GM21381 (cell line): ENCODE results near the gene SLC6A1.

Experiments
- ATAC-seq: cut with Tn5 transposase; IDR thresholded peaks from one replicate; pipeline ENCODE4 v1.9.1; 2021; ENCODE audit warnings: mild to moderate bottlenecking, moderate library complexity; ENCODE audit not compliant: unreplicated experiment

The SLC6A1 gene

DNA sequence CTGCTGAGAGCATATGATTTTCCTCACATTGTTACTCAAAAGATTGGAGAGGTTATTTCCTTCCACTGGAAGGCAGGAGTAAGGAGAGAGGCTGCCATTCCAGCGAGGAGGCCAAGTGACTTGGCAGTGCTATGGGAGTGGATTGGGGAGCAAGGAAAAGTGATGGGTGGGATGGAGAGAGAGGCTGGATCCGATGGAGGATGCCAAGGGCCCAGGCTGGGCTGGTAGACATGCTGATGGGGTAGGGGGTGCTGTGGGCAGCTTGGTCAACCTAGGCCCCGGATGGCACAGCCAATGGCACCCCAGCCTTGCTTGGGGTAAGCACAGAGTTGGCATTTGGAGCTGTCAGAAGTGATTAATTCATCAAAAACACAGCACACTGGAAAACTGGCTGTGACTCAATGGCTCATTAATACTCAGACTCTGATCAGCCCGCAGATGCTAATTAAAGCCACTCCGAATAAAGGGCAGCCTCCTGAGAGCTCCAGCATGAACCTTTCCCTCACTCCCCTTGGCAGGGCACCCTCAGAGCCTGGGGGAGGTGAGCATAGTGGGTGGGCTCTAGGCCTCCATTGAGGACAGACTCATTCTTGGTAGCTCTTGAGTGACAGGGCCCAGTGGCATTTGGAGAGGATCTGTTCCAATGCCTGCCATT lies 22.1 kb upstream of the SLC6A1 start:
- no peak for ATAC-seq

DNA sequence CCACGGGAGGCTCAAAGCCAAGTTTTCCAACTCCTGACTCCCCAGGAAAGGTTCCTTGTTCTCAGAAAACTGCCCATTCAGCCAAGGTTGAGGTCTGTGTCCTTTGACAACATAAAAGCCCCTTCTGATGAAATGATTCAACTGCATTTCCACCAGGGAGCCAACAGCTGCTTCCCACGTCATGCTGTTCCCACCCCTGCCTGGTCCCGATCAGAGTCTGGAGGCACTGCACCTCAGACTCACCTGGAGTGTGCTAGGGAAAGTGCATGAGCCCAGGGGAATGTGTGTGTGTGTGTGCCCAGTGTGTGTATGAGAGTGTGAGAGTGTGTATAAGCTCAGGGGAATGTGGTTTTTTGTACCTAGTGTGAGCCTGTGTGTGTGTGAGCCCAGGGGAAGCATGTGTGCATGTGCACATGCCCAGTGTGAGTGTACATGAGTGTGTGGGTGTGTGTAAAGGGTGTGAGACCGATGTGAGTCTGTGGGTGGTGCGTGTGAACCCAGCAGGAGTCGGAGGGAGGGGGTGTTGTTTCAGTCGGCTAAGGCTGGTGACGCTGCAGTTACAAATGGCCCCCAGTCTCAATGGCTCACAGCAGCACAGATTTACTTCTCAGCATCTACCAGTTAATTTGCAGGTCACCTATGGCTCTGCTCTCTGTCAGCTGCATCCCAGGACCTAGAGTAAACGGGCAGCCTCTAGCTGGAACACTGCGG lies 20.3 kb upstream of the SLC6A1 start:
- no peak for ATAC-seq

DNA sequence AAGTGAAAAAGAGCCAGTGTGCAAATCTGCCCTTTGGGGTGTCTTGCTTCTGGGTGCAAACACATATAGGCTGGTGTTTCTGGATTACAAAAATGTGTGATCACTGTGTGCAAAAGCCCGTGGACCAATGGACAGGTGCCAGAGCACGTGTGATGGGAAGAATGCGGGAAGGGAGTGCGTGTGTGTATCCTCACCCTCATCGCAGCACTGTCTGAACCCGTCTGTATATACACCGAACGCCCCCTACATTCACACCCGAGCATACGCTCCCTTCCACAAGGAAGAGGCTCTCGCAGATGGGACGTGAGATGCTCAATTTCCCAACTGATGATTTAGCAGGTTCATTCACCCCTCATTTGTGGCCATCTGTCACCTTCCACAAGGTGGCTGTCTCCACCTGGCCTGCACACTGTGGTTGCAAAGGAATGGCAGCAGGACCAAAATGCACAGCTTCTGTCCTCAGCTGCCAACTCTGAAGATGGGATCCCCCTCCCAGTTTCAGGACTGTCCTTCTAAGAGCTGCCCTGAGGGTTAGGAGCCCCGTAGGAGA lies 19.4 kb upstream of the SLC6A1 start:
- ATAC-seq: no peak

DNA sequence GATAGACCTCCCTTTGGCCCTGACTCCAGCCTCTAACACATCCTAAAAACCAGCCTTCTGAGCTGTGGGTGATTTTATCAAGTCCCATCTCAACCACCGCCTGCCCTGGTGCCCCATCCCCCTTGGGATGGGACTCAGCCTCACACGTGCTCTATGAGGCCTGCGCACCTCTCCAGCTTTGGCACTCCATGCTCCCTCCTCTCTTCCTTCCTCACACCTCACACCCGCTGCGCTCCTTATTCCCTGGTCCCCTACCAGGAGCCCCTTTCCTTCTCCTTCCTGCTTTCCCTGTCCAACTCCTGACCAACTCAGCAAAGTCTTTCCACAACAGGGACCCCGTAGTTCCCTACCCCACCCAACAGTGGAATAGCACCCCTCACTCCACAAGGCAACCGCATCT lies 18.4 kb upstream of the SLC6A1 start:
- no peak for ATAC-seq

DNA sequence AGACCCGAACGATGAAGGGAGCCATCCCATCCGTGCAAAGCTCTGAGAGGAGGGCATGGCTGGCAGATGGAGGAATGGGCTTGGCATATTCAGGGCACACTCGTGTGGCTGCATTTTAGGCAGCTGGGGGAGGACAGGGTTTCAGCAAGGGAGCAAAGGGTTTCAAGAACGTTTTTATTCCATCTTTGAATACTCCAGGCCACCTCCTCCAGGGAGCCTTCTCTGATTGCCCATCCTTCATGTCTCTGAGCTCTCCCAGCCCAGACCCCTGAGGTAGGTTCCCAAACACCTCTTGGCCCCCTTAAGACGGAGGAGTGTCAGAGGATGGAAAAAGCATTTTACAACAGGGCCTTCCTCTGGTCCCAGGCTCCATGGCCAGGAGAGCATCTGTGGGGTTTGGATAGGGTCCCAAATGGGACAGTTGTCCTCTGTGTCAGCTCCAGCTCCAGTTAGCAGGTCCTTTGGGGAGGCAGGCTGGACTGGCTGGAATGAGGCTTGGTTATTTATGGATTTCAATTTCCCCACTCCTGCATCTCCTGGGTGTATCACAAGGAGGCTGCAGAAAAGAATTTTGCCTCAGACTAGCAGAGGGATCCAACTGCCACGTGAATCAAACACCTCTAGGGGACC lies 17.7 kb upstream of the SLC6A1 start:
- no peak for ATAC-seq

DNA sequence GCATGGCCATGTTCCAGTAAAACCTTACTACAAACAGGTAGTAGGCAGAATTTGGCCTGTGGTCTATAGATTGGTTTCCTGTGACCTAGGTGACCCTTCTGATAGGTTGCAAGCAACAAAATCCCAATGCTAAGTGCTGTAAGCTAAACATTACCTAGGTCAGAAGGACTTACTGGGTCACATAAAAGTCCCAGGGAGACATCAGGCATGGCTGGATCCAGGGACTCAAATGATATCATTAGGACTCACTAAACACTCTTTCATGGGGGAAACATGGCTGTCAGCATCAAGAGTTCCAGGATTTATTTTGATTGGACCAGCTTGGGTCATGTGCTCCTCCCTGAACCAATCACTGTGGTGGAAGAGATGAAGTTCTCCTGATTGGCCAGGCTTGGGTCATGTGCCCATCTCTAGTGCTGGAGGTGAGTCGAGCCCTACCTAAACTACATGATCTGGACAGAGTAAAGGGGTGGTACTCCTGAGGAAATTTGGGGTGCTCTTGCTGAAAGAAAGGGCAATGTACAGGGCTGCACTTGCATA lies 16.8 kb upstream of the SLC6A1 start:
- ATAC-seq: no peak

DNA sequence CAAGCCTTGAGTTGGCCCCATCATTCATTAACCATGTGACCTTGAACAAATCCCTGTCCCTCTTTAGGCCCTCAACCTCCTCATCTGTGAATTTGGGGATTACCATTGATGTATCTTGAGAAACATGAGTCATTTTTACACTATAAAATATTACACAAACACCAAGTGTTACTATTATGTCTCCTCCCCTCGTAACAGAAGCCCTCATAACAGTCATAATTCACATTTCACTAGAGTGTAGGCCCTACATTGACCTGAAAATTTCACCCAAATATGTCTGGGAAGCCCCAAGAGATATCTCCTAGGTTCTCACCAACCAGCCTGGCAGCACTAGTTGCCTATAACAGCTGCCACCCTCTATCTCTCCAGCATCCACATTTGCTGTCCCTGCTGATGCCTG lies 15.8 kb upstream of the SLC6A1 start:
- no peak for ATAC-seq

DNA sequence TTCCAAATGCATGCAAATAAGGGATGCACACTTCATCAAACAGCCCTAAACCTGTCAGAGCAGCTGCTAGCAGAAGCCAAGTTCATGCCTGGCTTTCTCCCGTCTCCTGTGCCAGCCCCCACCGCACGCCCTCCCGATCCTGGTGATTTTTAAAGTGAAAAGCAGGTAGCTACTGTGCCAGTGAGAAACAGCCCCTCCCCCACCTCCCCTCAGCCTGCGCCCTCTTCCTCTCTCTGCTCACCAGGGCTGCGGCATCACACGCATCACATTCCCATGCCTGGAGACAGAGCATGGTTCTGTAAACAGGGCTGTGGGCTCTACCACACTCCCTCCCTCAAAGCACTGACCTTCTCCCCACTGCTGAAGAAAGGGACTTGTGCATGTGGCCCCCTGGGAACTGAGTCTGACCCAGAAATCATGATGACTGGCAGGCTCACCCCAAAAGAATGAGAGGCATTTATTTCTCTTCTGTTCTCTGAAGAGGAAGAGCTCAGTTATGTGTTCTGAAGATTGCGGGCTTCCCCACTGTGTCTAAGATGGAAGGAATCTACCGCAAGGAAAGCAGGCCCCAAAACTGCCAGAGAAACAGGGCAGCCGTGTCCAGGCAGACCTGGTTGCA lies 14.5 kb upstream of the SLC6A1 start:
- ATAC-seq: no peak

DNA sequence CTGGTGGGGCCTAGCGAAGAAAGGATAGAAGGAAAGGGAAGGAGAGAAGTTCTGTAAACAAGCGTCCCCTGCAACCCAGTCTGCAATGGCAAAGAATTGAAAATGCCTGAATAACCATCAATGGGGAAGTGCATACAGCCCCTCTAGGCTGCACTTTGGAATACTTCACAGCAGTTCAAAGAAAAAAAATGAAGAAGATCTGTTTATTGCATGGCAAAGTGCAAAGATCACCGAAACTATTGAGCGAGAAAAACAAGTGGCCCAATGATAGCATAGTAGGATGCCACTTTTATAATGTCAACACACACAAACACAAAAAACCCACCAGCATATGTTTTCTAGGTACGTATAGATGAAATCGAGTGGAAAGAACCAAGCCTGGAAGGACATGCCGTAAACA lies 13.6 kb upstream of the SLC6A1 start:
- ATAC-seq: no peak

DNA sequence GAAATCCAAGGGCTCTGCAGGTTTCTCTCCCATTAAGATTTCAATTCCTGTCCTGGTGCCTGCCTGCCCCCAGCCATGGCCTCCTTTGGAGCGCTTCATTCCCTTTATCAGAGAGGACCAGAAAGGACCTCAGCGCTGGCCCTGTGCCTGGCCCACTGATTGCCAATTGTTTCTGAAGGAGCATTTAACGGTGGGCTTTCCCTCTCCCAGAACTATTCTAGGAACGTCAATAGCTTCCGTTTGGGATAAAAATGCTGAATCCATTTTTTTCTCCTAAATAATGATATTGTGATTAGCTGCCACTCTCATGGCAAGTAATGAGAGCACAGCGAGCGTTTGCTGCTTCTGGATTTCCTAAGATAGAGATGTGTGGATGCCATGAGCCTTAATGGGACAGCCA lies 12.2 kb upstream of the SLC6A1 start:
- ATAC-seq: no peak

DNA sequence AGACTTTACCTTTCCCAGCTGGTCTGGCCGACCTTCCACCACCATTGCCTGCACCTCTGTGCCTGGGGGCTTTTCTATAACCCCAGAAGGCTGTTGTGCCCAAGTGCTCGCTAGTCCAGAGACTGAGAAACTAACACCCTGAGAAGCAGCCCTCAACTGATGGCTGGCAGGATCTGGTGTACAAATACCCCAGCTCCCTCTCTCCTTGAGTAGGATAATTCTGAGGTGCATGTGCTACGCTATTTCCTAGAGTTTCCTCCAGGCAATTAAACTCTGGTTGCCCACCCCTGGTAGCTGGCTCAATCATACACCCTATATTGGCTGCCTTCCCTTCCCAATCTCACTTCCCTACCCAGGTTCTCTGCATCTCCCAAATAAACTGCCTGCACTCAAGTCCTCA lies 11.5 kb upstream of the SLC6A1 start:
- ATAC-seq: no peak

DNA sequence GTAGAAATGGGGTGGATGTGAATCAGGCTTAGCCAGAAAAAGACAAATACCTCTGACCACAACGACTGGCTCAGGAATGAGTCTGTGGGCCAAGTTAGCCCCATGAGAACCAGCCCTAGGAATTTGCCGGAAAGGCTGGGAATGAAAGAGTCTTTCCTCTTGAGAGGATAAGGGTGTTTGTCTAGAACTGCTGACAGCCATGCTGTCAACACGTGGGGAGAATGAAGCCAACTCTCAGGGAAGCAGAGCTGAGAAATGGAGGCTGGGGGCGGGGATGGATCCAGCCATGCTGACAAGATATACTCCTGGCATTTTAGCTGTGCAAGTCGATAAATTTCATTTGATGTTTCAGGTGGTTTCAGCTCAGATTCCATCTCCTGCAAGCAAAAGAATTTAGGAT lies 10.6 kb upstream of the SLC6A1 start:
- no peak for ATAC-seq

DNA sequence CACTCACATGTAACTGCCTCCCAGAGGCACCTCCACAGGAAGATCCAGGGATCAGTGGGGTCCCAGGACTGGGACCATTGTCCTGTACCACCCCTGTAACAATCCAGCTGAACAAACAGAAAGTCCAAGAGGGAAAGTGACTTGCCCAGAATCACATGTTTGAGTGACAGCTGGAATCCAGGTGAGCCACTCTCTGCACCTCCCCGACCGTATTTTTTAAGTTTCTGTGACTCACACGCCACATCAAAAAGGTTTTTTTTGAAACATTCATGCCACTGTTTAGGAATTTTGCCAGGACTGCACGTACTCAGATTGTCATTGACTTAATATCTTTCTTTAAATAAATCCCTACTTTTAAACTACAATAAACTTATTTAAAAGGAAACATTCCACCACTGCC lies 9.8 kb upstream of the SLC6A1 start:
- ATAC-seq: no peak

DNA sequence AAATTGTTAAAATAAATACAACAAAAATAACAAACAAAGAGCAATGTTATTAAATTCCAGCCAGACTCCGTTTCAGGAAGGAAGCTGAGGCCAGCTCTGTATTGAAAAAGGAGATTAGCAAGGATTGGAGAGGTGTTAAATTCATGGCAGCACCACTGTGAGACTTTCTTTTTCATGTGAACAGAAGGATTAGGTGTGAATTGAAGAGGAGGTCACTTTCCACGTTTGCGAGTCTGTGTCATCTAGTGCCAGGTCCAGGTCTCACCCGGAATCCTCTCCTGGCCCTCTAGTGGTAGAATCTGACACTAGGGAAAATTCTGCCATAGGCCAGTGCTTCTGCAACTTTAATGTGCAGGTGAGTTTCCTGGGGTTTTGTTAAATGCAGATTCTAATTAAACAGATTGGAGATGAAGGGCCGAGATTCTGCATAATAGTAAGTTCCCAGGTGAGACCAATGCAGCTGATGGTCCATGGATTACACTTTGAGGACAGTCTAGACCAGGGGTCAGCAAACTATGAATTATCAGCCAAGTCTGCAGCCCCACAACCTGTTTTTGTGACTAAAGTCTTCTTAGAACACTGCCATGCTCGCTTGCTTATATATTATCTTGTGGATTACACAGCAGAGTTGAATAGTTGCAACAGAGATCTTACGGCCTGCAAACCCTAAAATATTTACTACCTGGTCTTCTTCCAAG lies 9.2 kb upstream of the SLC6A1 start:
- no peak for ATAC-seq

DNA sequence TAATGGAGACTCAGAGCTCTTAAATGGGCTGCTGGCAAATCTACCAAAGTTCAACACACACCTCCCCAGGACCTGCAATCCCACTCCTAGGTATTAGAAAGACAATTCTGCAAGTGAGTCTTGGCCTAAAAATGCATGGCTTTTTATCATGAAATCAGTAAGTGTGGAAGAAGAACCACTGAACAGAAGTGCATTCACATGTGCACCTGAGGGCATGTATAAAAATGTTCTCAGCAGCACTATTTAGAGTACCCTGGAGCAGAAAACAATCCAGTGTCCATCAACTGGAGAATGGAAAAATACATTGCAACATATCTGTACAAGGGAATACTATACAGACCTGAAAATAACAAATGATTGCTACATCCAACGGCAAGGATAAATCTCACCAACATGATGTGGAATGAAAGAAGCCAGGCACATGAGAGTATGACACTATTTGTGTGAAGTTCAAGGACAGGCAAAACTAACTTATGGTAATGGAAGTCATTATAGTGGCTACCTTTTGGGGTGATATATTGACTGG lies 8.1 kb upstream of the SLC6A1 start:
- ATAC-seq: no peak

DNA sequence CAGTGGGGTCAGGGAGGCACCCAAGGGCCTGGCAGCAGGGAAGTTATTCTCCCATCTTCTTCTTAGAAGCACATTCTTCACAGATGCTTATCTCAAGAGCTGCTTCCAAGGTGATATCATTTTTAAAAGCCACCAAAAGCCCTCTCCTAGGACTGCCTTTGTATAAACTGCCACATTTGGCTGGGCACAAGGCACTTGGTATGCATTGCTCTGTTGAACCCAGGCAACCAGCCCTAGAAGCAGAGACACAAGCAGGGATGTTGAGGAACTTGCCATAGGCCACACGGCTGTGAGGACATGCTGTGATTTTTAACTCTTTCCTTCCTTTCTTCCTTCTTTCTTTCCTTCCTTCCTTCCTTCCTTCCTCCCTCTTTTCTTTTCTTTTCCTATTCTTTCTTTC lies 7.4 kb upstream of the SLC6A1 start:
- ATAC-seq: no peak

DNA sequence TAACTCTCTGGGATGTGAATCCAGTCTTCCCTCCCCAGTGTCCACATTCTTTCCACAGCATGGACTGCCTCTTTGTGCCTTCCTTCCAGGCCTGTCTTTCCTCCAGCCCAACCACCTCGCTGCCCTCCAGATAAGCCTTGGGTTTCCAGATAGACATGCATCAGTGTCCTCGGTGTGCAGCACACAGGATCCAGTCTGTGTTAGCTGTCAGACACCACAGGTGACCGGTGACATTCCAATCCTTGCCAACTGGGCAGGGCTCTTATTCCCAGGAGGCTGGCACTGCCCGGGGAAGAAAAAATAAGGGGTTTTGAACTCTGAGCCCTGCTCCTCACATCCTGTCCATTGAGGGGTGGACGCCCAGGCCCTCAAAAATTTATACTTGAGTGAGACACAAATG lies 6.0 kb upstream of the SLC6A1 start:
- no peak for ATAC-seq

DNA sequence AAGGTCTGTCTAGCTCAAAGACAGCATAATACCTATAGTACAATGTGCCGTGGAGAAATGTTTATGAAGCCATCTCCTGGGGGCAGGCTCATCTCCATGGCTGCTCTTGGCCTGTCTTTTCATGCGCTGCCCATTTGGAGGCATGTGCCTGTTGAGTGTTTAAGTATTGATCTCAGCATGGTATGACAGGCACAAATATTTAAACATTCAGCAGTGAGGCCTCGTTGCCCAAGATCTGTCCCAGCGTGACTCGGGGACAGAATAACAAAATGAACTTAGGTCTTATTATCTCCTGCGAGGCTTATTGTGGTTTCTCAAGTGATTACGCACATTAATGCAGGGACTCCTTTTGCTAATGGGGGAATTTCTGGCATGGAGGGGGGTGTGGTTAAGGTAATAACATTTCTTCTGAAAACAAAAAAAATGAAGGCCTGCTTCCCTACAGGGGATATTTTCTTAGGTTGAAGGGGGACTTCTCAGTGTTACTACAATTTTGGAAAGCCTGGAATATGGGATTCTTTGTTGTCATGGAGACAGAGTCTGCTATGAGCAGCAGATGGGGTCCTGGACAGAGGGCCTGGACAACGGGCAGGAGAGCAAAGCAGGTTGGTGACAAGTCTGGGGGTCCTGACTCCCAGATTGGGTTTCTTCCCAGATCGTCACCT lies 4.4 kb upstream of the SLC6A1 start:
- no peak for ATAC-seq

DNA sequence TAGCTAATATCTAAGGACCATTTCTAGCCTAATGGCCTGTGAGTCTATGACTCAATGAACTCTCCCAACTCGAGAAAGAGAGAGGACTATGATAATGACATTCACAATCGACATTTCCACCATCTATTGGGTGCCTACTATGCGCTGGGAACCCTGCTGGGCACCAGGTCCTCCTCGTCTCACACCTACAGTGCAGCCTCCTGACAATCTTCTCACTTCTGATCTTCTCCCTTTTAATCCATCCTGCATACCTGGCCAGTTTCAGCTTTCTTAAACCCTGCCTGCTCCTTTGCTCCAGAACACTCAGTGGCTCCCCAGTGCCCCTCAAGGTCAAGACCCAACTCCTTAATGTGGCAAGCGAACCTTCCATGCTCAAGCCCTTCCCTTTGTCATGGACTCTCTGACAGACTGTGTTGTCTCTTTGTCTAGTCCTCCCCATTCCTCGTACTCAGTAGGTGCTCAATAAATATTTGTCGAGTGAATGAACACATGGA lies 3.5 kb upstream of the SLC6A1 start:
- ATAC-seq: no peak
